Caco-2 (cell line): ENCODE data around the gene GULP1. TPM values are rescaled to one million over a fixed set of nuclear protein-coding genes. Genes with fewer than 3 reads are reported as not detected.
"Not testable (repeated sequence)": the region's sequence is repeated elsewhere in the genome, so short reads cannot be mapped to it uniquely, and the experiment has no call there.

Source experiments
- BruUV-seq: library from RNA; stranded (reverse); fragments of 400-500 nt; replicated peaks from 2 replicates; lab custom pipeline; 2021; lab: Mats Ljungman, UMichigan
- CTCF ChIA-PET: fragments of 300-600 bp; sonication (Branson Sonifier 250); formaldehyde crosslinking; loops from one replicate; lab custom pipeline; 2022; ENCODE audit warnings: antibody characterized with exemption; lab: Charles Lee
- POLR2A ChIA-PET: fragments of 300-600 bp; sonication (Branson Sonifier 250); formaldehyde crosslinking; loops from one replicate; lab custom pipeline; 2022; ENCODE audit warnings: antibody characterized with exemption; lab: Charles Lee
- DNase-seq, 2 experiments: peaks; one replicate each; pipeline versions ENCODE4 v3.0.0 to v3.0.0-alpha.2; 2020 to 2022
- H3K27me3 ChIP-seq: replicated peaks from 2 replicates; pipeline ENCODE4 v1.6.0; 2011; ENCODE audit warnings: low read length; ENCODE audit not compliant: control insufficient read depth, insufficient read depth
- H3K36me3 ChIP-seq: 2 replicates; pipeline ENCODE4 v1.5.1; 2011; ENCODE audit warnings: low read length; ENCODE audit not compliant: control insufficient read depth, insufficient read depth
- H3K4me1 ChIP-seq: fragments of 250-450 bp; sonication (Bioruptor Pico); 2 replicates; pipeline ENCODE4 v1.5.1; 2020; ENCODE audit warnings: mild to moderate bottlenecking
- H3K4me3 ChIP-seq: 2 replicates; pipeline ENCODE4 v1.5.1; 2011; ENCODE audit warnings: low read depth, mild to moderate bottlenecking, control low read depth, low read length
- H3K9me3 ChIP-seq: fragments of 250-450 bp; sonication (Bioruptor Pico); 2 replicates; pipeline ENCODE4 v1.5.1; 2020; ENCODE audit warnings: mild to moderate bottlenecking, moderate library complexity
- H3K27ac Mint-ChIP-seq: one replicate; pipeline ENCODE4 v1.8.0; 2022; ENCODE audit warnings: mixed read lengths; ENCODE audit not compliant: unreplicated experiment
- H3K27me3 Mint-ChIP-seq: one replicate; pipeline ENCODE4 v1.8.0; 2022; ENCODE audit warnings: mixed read lengths; ENCODE audit not compliant: insufficient read depth, unreplicated experiment
- H3K36me3 Mint-ChIP-seq: one replicate; pipeline ENCODE4 v1.8.0; 2022; ENCODE audit warnings: mild to moderate bottlenecking, mixed read lengths; ENCODE audit not compliant: insufficient read depth, unreplicated experiment
- H3K4me1 Mint-ChIP-seq: one replicate; pipeline ENCODE4 v1.8.0; 2022; ENCODE audit warnings: low read depth, mixed read lengths; ENCODE audit not compliant: unreplicated experiment
- H3K4me3 Mint-ChIP-seq: one replicate; pipeline ENCODE4 v1.8.0; 2022; ENCODE audit warnings: mild to moderate bottlenecking, moderate library complexity, mixed read lengths; ENCODE audit not compliant: unreplicated experiment
- H3K9me3 Mint-ChIP-seq: one replicate; pipeline ENCODE4 v1.8.0; 2022; ENCODE audit warnings: mixed read lengths; ENCODE audit not compliant: unreplicated experiment
- intact Hi-C: fragments of 100-400 bp; cut with micrococcal nuclease; formaldehyde crosslinking; loops from one replicate; pipeline ENCODE4 v1.10.0; 2022; ENCODE audit not compliant: unreplicated experiment
- total RNA-seq: library from RNA; stranded (reverse); gene quantifications from 2 replicates; pipeline ENCODE4 v1.2.3, GENCODE V29; 2022
- TF ChIP-seq, protein P1 (sequence below), 2 experiments: fragments of 200-600 bp in 1 of 2; IDR thresholded peaks; 1 replicate in 1 of 2; 2 replicates in 1 of 2; pipeline versions ENCODE4 v1.5.1 to v1.8.0; 2011 to 2022; ENCODE audit warnings: antibody characterized with exemption in 1 of 2, control low read depth in 1 of 2, inconsistent platforms in 1 of 2, low read depth in 1 of 2, low read length in 1 of 2, mild to moderate bottlenecking in 1 of 2, moderate library complexity in 1 of 2; ENCODE audit not compliant: insufficient read depth in 1 of 2, severe bottlenecking in 1 of 2, unreplicated experiment in 1 of 2

The GULP1 gene
- total RNA-seq, 1 experiment from 2014 or later, result 32.4 TPM

GRCh38 chr2:188294352-188294926 is 2.8 kb downstream of the GULP1 start:
- BruUV-seq, result no TSS peak
- Mint-ChIP-seq H3K9me3 (no peaks in the 10 kb centered on the region), H3K27ac (peak overlapping the region; percentile 89), H3K36me3 (peaks cover 18% of the 10 kb centered on the region), H3K4me1 (peaks cover 8% of the 10 kb centered on the region), H3K4me3 (peak overlapping the region; percentile 94), H3K27me3 (no peaks in the 10 kb centered on the region)
- Histone ChIP-seq H3K36me3 (no peaks in the 10 kb centered on the region), H3K27me3 (no peaks in the 10 kb centered on the region), H3K9me3 (no peaks in the 10 kb centered on the region), H3K4me1 (peaks cover 25% of the 10 kb centered on the region), H3K4me3 (peak overlapping the region; percentile 92)
- TF ChIP-seq, protein P1, sequence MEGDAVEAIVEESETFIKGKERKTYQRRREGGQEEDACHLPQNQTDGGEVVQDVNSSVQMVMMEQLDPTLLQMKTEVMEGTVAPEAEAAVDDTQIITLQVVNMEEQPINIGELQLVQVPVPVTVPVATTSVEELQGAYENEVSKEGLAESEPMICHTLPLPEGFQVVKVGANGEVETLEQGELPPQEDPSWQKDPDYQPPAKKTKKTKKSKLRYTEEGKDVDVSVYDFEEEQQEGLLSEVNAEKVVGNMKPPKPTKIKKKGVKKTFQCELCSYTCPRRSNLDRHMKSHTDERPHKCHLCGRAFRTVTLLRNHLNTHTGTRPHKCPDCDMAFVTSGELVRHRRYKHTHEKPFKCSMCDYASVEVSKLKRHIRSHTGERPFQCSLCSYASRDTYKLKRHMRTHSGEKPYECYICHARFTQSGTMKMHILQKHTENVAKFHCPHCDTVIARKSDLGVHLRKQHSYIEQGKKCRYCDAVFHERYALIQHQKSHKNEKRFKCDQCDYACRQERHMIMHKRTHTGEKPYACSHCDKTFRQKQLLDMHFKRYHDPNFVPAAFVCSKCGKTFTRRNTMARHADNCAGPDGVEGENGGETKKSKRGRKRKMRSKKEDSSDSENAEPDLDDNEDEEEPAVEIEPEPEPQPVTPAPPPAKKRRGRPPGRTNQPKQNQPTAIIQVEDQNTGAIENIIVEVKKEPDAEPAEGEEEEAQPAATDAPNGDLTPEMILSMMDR (IDR thresholded peaks at IDR 0.05; ENCODE audit: insufficient read depth in 1 of 2, low read depth in 1 of 2, low read length in 1 of 2, severe bottlenecking in 1 of 2, unreplicated experiment in 1 of 2), result no peak
- intact Hi-C loops, result loop anchor here (5.0 kb wide), 1 partner anchor 163 kb away; no protein-coding TSS in a partner anchor
- CTCF ChIA-PET, result interaction anchor here (3.3 kb wide), 1 partner anchor 74 kb away, joined by 37 read pairs; no protein-coding TSS in a partner anchor
- POLR2A ChIA-PET, result no interaction called here
- no peak for DNase-seq

DNA sequence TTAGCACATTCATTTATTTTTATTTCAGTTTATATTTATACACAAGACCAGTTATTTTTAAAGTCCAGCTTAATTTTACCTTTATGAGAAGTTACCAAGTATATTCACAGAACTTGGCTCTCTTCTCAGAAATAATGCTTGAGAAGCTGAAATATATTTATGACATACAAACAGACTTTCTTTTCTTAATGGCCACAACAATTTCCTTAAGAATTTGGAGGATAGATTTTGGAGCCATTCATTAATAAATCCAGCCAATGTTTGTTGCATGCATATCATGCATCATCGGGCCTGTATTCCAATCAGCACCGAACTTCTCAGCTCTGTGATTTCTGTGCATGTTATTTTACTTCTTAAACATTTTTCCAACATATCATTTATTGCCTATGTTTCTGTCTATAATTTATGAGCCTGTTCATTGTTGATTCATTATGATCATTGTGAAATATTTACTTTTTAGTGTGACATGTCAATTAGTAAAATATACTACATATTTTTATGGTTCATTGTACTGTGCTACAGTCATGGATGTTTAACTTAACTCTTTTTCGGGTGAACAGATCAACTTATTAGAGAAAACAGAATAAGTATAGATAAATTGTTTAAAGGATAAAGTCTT is 3.5 kb downstream of the GULP1 start:
- Mint-ChIP-seq H3K36me3 (peaks cover 18% of the 10 kb centered on the region), H3K4me1 (peaks cover 13% of the 10 kb centered on the region), H3K4me3 (no peak overlapping the region), H3K9me3 (no peaks in the 10 kb centered on the region), H3K27me3 (no peaks in the 10 kb centered on the region), H3K27ac (no peak overlapping the region)
- Histone ChIP-seq H3K4me1 (peaks cover 27% of the 10 kb centered on the region), H3K27me3 (no peaks in the 10 kb centered on the region), H3K4me3 (no peak overlapping the region), H3K36me3 (no peaks in the 10 kb centered on the region), H3K9me3 (no peaks in the 10 kb centered on the region)
- intact Hi-C loops, result no loop called here
- no TSS peak for BruUV-seq
- ChIA-PET CTCF (no interaction called here), POLR2A (no interaction called here)
- DNase-seq, result no peak
- TF ChIP-seq, protein P1 (IDR thresholded peaks at IDR 0.05; ENCODE audit: insufficient read depth in 1 of 2, low read depth in 1 of 2, low read length in 1 of 2, severe bottlenecking in 1 of 2, unreplicated experiment in 1 of 2), result no peak

DNA sequence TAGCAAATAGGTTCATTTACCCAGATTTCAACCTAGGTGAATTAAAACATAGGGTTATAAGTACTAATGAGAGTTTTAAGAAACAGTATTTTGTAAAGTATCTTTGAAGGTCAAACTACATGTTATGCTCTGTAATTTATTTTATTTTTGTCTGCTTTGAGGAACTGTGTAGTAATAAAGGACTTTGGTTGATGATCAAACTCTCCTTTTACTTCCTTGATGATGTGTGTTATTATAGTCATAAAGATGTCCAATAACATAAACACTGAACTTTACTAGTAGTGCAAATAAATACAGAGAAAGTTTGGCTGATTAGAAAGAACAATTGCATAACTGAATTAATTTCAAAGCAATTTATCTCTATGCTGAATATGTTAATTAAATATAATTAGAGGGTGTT is 6.3 kb downstream of the GULP1 start:
- H3K4me1 Mint-ChIP-seq, result peaks cover 17% of the 10 kb centered on the region
- TF ChIP-seq, protein P1 (IDR thresholded peaks at IDR 0.05; ENCODE audit: insufficient read depth in 1 of 2, low read depth in 1 of 2, low read length in 1 of 2, severe bottlenecking in 1 of 2, unreplicated experiment in 1 of 2), result no peak
- no peak overlapping the region for H3K27ac Mint-ChIP-seq
- no TSS peak for BruUV-seq
- H3K27me3 Mint-ChIP-seq, result no peaks in the 10 kb centered on the region
- H3K9me3 ChIP-seq, result no peaks in the 10 kb centered on the region
- ChIA-PET POLR2A (no interaction called here), CTCF (no interaction called here)
- peaks cover 24% of the 10 kb centered on the region for H3K4me1 ChIP-seq
- H3K27me3 ChIP-seq, result no peaks in the 10 kb centered on the region
- intact Hi-C loops, result no loop called here
- no peaks in the 10 kb centered on the region for H3K9me3 Mint-ChIP-seq
- no peak overlapping the region for H3K4me3 Mint-ChIP-seq
- H3K36me3 Mint-ChIP-seq, result peaks cover 1% of the 10 kb centered on the region
- no peak for DNase-seq
- H3K4me3 ChIP-seq, result no peak overlapping the region
- no peaks in the 10 kb centered on the region for H3K36me3 ChIP-seq

DNA sequence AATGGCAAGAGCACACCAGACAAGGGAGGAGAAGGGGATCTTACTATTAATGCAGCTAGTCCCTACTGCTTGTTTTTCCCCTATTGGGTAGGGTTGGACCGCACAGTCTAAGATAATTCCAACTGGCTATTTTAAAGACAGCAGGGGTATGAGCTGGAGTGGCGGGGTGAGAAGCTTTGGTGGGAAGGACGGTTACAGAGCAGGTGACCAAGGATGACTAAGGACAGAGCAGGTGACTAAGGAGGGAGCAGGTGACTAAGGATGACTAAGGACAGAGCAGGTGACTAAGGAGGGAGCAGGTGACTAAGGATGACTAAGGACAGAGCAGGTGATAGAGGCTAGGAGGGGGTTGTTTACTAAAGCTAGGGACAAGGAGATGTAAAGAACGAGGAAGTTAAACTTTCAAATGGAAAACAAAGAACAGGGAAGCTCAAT is 7.3 kb downstream of the GULP1 start:
- H3K36me3 ChIP-seq, POLR2A ChIA-PET, H3K27me3 Mint-ChIP-seq, H3K36me3 Mint-ChIP-seq, H3K4me3 ChIP-seq, H3K9me3 ChIP-seq, H3K9me3 Mint-ChIP-seq, intact Hi-C loops, H3K4me3 Mint-ChIP-seq, CTCF ChIA-PET, H3K27me3 ChIP-seq, BruUV-seq: not testable (repeated sequence)
- Mint-ChIP-seq H3K27ac (peak overlapping the region; percentile 15), H3K4me1 (peaks cover 27% of the 10 kb centered on the region)
- DNase-seq, result peak; percentile 30 to 49
- H3K4me1 ChIP-seq, result peaks cover 30% of the 10 kb centered on the region
